IPS-15b (cell line): ENCODE data around the gene SH3RF2.

Experiments
- H3K27me3 ChIP-seq: one replicate; pipeline ENCODE4 v1.6.1; 2013; ENCODE audit warnings: low read length; ENCODE audit not compliant: control insufficient read depth, insufficient read depth
- H3K36me3 ChIP-seq: one replicate; pipeline ENCODE4 v1.6.1; 2013; ENCODE audit warnings: low read length; ENCODE audit not compliant: control insufficient read depth, insufficient read depth
- H3K4me1 ChIP-seq: one replicate; pipeline ENCODE4 v1.6.1; 2013; ENCODE audit warnings: mild to moderate bottlenecking, low read length; ENCODE audit not compliant: control insufficient read depth, insufficient read depth
- H3K4me3 ChIP-seq: one replicate; pipeline ENCODE4 v1.5.1; 2013; ENCODE audit warnings: low read depth, low read length
- H3K9ac ChIP-seq: one replicate; pipeline ENCODE4 v1.6.1; 2013; ENCODE audit warnings: low read depth, mild to moderate bottlenecking, low read length
- H3K9me3 ChIP-seq: one replicate; pipeline ENCODE4 v1.6.1; 2013; ENCODE audit warnings: mild to moderate bottlenecking, low read length; ENCODE audit not compliant: control insufficient read depth, insufficient read depth

Gene SH3RF2

DNA sequence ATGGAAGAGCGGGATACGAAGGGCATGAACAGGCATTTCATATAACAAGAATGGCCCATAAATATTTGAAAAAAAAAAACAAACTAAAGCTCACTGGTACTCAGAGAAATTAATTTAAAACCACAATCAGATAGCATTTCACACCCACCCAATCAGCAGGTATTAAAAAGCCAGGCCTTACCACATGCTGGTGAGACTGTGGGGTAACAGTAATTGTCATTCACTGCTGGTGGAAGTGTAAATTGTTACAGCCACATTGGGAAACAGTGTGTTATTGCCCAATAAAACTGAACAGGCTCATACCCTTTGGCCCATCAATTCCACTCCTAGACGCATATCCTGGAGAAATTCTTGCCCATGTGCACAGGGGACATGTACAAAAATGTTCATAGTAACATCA is 103.0 kb downstream of the SH3RF2 start:
- H3K9ac ChIP-seq, result no peak overlapping the region
- H3K9me3 ChIP-seq, result no peaks in the 10 kb centered on the region
- no peaks in the 10 kb centered on the region for H3K4me1 ChIP-seq
- no peaks in the 10 kb centered on the region for H3K27me3 ChIP-seq
- no peak overlapping the region for H3K4me3 ChIP-seq
- H3K36me3 ChIP-seq, result no peaks in the 10 kb centered on the region

DNA sequence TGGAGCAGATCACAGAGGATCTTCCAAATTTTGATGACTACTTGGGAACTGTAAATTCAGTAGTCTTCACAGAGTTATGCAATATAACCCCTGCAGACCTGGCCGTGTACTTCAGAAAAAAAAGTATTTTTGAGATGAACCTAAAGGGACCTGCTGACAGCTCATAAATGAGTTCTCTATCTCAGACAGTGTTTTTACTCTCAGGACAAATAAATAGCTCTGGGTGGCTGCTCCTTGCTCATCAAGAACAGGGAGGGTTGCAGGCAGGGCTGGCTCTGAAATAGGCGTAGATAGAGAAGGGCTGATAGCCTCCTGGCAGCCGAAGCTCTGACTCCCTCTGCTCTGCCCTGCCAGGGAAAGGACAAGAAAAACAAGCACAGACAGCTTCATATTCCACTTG is 104.1 kb downstream of the SH3RF2 start:
- H3K4me1 ChIP-seq, result no peaks in the 10 kb centered on the region
- no peaks in the 10 kb centered on the region for H3K9me3 ChIP-seq
- no peaks in the 10 kb centered on the region for H3K27me3 ChIP-seq
- H3K9ac ChIP-seq, result no peak overlapping the region
- no peaks in the 10 kb centered on the region for H3K36me3 ChIP-seq
- no peak overlapping the region for H3K4me3 ChIP-seq

GRCh38 chr5:146041180-146041789 is 104.9 kb downstream of the SH3RF2 start:
- Histone ChIP-seq H3K4me1 (no peaks in the 10 kb centered on the region), H3K27me3 (no peaks in the 10 kb centered on the region), H3K36me3 (no peaks in the 10 kb centered on the region), H3K4me3 (no peak overlapping the region), H3K9ac (no peak overlapping the region), H3K9me3 (no peaks in the 10 kb centered on the region)

- H3K36me3 ChIP-seq, result no peaks in the 10 kb centered on the region
- H3K9me3 ChIP-seq, result no peaks in the 10 kb centered on the region
- H3K4me3 ChIP-seq, result no peak overlapping the region
- H3K9ac ChIP-seq, result no peak overlapping the region
- H3K27me3 ChIP-seq, result no peaks in the 10 kb centered on the region
- H3K4me1 ChIP-seq, result no peaks in the 10 kb centered on the region
Observed at GRCh38 chr5:146042628-146043279, 106.4 kb downstream of the SH3RF2 start.

- H3K9me3 ChIP-seq, result no peaks in the 10 kb centered on the region
- no peaks in the 10 kb centered on the region for H3K4me1 ChIP-seq
- H3K4me3 ChIP-seq, result no peak overlapping the region
- no peak overlapping the region for H3K9ac ChIP-seq
- H3K27me3 ChIP-seq, result no peaks in the 10 kb centered on the region
- H3K36me3 ChIP-seq, result no peaks in the 10 kb centered on the region
Observed at GRCh38 chr5:146043722-146044121, 107.3 kb downstream of the SH3RF2 start.

GRCh38 chr5:146047396-146047795 is 111.0 kb downstream of the SH3RF2 start:
- Histone ChIP-seq H3K4me1 (no peaks in the 10 kb centered on the region), H3K27me3 (no peaks in the 10 kb centered on the region), H3K36me3 (no peaks in the 10 kb centered on the region), H3K9me3 (no peaks in the 10 kb centered on the region), H3K4me3 (no peak overlapping the region), H3K9ac (no peak overlapping the region)

DNA sequence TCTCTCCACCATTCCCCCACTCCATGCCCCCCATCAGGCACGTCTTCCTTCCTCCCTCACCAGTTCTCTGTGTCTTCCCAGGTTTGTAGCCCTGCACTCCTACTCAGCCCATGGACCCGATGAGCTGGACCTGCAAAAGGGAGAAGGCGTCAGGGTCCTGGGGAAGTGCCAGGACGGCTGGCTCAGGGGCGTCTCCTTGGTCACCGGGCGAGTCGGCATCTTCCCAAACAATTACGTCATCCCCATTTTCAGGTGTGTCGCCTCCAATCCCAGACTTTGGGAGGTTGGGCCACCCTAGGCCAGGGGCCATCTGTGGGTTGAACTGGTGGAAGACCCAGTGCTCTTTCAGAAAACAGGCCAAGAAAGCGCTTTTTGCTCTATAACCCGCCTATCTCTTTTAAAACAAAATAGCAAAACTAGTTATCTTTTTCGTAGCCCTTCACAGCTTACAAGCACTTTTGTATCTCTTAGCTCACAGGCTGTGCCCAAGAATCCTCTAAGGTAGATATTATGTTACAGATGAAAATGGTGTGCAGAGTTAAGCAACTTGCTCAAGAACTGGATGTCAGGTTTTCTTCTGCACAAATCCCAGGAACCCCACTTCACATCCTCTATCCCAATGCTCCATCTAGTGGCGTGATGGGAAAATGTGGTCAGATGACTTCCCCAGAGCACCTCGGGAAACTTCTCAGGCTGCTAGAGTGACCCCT is 112.8 kb downstream of the SH3RF2 start:
- Histone ChIP-seq H3K36me3 (no peaks in the 10 kb centered on the region), H3K27me3 (no peaks in the 10 kb centered on the region), H3K9ac (no peak overlapping the region), H3K4me3 (no peak overlapping the region), H3K9me3 (no peaks in the 10 kb centered on the region), H3K4me1 (no peaks in the 10 kb centered on the region)

DNA sequence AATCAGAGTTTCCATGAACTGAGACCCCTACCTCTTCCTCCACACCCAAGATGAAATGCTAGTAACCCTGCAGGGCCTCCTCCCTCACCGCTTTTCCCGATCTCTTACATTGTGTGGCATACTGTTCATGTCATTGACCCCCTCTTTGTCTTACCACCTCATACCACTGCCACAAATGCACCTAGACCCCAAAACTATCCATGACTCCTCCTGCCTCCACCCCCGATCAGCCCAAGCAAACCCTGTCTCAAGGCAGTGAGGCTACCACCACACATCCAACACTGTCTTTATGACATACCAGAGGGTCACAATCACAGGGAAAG is 113.3 kb downstream of the SH3RF2 start:
- no peaks in the 10 kb centered on the region for H3K36me3 ChIP-seq
- no peaks in the 10 kb centered on the region for H3K27me3 ChIP-seq
- H3K4me3 ChIP-seq, result no peak overlapping the region
- H3K9me3 ChIP-seq, result no peaks in the 10 kb centered on the region
- no peaks in the 10 kb centered on the region for H3K4me1 ChIP-seq
- no peak overlapping the region for H3K9ac ChIP-seq

GRCh38 chr5:146050086-146050485 is 113.7 kb downstream of the SH3RF2 start:
- no peaks in the 10 kb centered on the region for H3K36me3 ChIP-seq
- no peaks in the 10 kb centered on the region for H3K27me3 ChIP-seq
- H3K4me3 ChIP-seq, result no peak overlapping the region
- no peak overlapping the region for H3K9ac ChIP-seq
- no peaks in the 10 kb centered on the region for H3K4me1 ChIP-seq
- H3K9me3 ChIP-seq, result no peaks in the 10 kb centered on the region

- Histone ChIP-seq H3K27me3 (no peaks in the 10 kb centered on the region), H3K4me1 (no peaks in the 10 kb centered on the region), H3K36me3 (no peaks in the 10 kb centered on the region), H3K4me3 (no peak overlapping the region), H3K9me3 (no peaks in the 10 kb centered on the region), H3K9ac (no peak overlapping the region)
Observed at GRCh38 chr5:146051678-146052077, 115.3 kb downstream of the SH3RF2 start.

- Histone ChIP-seq H3K9ac (no peak overlapping the region), H3K36me3 (peaks cover 2% of the 10 kb centered on the region), H3K4me3 (no peak overlapping the region), H3K4me1 (no peaks in the 10 kb centered on the region), H3K27me3 (no peaks in the 10 kb centered on the region), H3K9me3 (no peaks in the 10 kb centered on the region)
Observed at GRCh38 chr5:146052780-146053179, 116.4 kb downstream of the SH3RF2 start.

DNA sequence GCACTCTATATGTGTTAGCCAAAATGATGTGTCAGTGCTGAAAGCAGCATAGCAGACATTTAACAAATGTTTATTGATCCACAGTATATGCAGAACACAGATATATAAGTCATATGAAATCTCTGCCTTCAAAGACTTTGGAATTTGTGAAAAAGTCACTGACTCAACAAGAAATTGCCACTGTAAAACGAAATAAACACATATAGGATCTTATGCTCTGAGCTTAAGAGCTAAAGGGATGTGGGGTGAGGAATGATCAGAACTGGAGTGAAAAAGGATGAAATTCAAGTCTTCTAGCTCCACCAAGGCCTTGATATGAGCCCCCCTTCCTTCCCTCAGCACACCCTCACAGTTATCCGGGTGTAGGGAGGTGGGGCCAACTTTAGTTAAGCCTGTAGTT is 119.1 kb downstream of the SH3RF2 start:
- Histone ChIP-seq H3K9me3 (no peaks in the 10 kb centered on the region), H3K9ac (no peak overlapping the region), H3K4me1 (no peaks in the 10 kb centered on the region), H3K27me3 (no peaks in the 10 kb centered on the region), H3K4me3 (no peak overlapping the region), H3K36me3 (peaks cover 2% of the 10 kb centered on the region)
